Esophagus squamous epithelium (tissue), 4 donors: ENCODE results near the gene LRRC36.

ENCODE experiments used
- POLR2A ChIP-seq, 4 donors: fragments of 450-650 bp; IDR thresholded peaks; one replicate each; pipeline ENCODE4 v1.6.1; 2017; ENCODE audit warnings: antibody characterized with exemption in 4 of 4, mild to moderate bottlenecking in 4 of 4, moderate library complexity in 3 of 4
- TF ChIP-seq, protein P1 (sequence below), 6 experiments: fragments of 450-650 bp in 4 of 6; fragments of 200-600 bp in 2 of 6; sonication (generic) in 2 of 6; IDR thresholded peaks; one replicate each; pipeline ENCODE4 v1.5.1; 2016 to 2019; ENCODE audit warnings: antibody characterized with exemption in 6 of 6, mild to moderate bottlenecking in 4 of 6, moderate library complexity in 4 of 6

DNA sequence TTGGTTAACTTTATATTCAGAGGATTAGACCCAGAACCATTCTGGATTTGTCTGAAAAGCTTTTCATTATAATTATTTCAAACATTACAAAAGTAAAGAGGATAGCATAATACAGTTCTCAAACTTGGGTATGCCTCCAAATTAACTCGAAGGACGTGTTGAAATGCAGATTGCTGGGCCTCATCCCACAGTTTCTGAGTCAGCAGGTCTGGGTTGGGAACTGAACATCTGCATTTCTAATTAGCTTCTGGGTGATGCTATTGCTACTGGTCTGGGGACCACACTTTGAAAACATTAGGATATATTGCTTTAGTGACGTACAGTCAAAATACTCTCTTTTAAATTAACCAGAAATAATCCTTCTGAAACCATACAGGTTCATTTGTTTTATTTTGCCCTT lies 56.7 kb downstream of the LRRC36 start:
- TF ChIP-seq, protein P1, sequence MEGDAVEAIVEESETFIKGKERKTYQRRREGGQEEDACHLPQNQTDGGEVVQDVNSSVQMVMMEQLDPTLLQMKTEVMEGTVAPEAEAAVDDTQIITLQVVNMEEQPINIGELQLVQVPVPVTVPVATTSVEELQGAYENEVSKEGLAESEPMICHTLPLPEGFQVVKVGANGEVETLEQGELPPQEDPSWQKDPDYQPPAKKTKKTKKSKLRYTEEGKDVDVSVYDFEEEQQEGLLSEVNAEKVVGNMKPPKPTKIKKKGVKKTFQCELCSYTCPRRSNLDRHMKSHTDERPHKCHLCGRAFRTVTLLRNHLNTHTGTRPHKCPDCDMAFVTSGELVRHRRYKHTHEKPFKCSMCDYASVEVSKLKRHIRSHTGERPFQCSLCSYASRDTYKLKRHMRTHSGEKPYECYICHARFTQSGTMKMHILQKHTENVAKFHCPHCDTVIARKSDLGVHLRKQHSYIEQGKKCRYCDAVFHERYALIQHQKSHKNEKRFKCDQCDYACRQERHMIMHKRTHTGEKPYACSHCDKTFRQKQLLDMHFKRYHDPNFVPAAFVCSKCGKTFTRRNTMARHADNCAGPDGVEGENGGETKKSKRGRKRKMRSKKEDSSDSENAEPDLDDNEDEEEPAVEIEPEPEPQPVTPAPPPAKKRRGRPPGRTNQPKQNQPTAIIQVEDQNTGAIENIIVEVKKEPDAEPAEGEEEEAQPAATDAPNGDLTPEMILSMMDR (IDR thresholded peaks at IDR 0.05): no peak
- TF ChIP-seq POLR2A (IDR thresholded peaks at IDR 0.05): no peak
